Sigmoid colon (tissue), 7 donors: ENCODE results near the gene HRK. TPM values are rescaled to one million over a fixed set of nuclear protein-coding genes. Genes with fewer than 3 reads are reported as not detected.

Experiments
- DNase-seq: peaks from one replicate; pipeline ENCODE4 v3.0.0-alpha.2; 2019
- H3K27ac ChIP-seq, 4 donors: fragments of 200-600 bp; sonication (generic); one replicate each; pipeline ENCODE4 v1.5.1; 2016 to 2019; ENCODE audit warnings: mild to moderate bottlenecking in 1 of 4
- H3K27me3 ChIP-seq, 3 donors: fragments of 200-600 bp; sonication (generic); one replicate each; pipeline ENCODE4 v1.5.1; 2019; ENCODE audit warnings: mild to moderate bottlenecking in 1 of 3
- H3K36me3 ChIP-seq, 4 donors: fragments of 200-600 bp; sonication (generic); one replicate each; pipeline ENCODE4 v1.5.1; 2016 to 2019
- H3K4me1 ChIP-seq, 4 donors: fragments of 200-600 bp; sonication (generic); one replicate each; pipeline ENCODE4 v1.5.1; 2017 to 2019
- H3K4me3 ChIP-seq, 4 donors: fragments of 200-600 bp; sonication (generic); one replicate each; pipeline ENCODE4 v1.5.1; 2017 to 2019; ENCODE audit warnings: mild to moderate bottlenecking in 2 of 4, moderate library complexity in 1 of 4
- H3K9me3 ChIP-seq, 4 donors: fragments of 200-600 bp in 3 of 4; sonication (generic) in 3 of 4; one replicate each; pipeline versions ENCODE4 v1.5.1 to v1.6.1; 2013 to 2019
- CTCF ChIP-seq, 4 experiments: fragments of 450-650 bp in 3 of 4; fragments of 200-600 bp in 1 of 4; IDR thresholded peaks; one replicate each; pipeline ENCODE4 v1.5.1; 2016 to 2019; ENCODE audit warnings: antibody characterized with exemption in 4 of 4, mild to moderate bottlenecking in 3 of 4, moderate library complexity in 2 of 4
- EP300 ChIP-seq, 4 donors: sonication (generic); formaldehyde crosslinking; IDR thresholded peaks; one replicate each; pipeline ENCODE4 v1.6.1; 2017; ENCODE audit warnings: antibody characterized with exemption in 4 of 4
- POLR2A ChIP-seq, 2 donors: fragments of 450-650 bp; IDR thresholded peaks; one replicate each; pipeline ENCODE4 v1.6.1; 2016; ENCODE audit warnings: antibody characterized with exemption in 2 of 2, mild to moderate bottlenecking in 2 of 2, moderate library complexity in 2 of 2
- POLR2AphosphoS5 ChIP-seq, 4 donors: sonication (generic); formaldehyde crosslinking; IDR thresholded peaks; one replicate each; pipeline ENCODE4 v1.6.1; 2017; ENCODE audit warnings: antibody characterized with exemption in 4 of 4
- WGBS, 2 donors: extraction: QIAGEN DNeasy Blood & Tissue Kit; methylation state at CpG; one replicate each; pipeline ENCODE4 v1.1.7; 2013; 5-methylcytosine and 5-hydroxymethylcytosine counted together
- intact Hi-C: fragments of 100-400 bp; cut with DNase I; formaldehyde crosslinking; loops from one replicate; pipeline ENCODE4 v1.15.1; 2023
- polyA plus RNA-seq, 3 donors: library from polyadenylated mRNA; stranded (reverse); fragments of 200-250 nt; gene quantifications; one replicate each; pipeline ENCODE4 v1.2.3, GENCODE V29; 2013
- total RNA-seq, 4 donors: library from RNA; depleted of rRNA; stranded (reverse); fragments of >200 nt; gene quantifications; one replicate each; pipeline ENCODE4 v1.1.0, GENCODE V29; 2016
- donor health status: healthy with polysubstance abuse.
- donor health status: Bipolar disorder and iron deficiency.
- donor health status: healthy.

Gene HRK
- total and polyA plus RNA-seq, 7 donors: under 0.01 to 0.92 (median 0.19) TPM; not detected in 3

GRCh38 chr12:116835484-116835883 lies 45.8 kb downstream of the HRK start:
- no peaks in the 10 kb centered on the region for H3K9me3 ChIP-seq
- H3K27ac ChIP-seq: no peak overlapping the region
- no peaks in the 10 kb centered on the region for H3K36me3 ChIP-seq
- WGBS, 2 donors: 87 to 88% methylated on average over 1 of the region's 1 CpG
- H3K4me1 ChIP-seq: no peaks in the 10 kb centered on the region
- H3K4me3 ChIP-seq: no peak overlapping the region
- no peaks in the 10 kb centered on the region for H3K27me3 ChIP-seq
- intact Hi-C loops: no loop called here
- DNase-seq: no peak
- TF ChIP-seq POLR2A (IDR thresholded peaks at IDR 0.05): no peak
- TF ChIP-seq CTCF (IDR thresholded peaks at IDR 0.05): no peak
- no peak for TF ChIP-seq POLR2AphosphoS5 (IDR thresholded peaks at IDR 0.05)
- TF ChIP-seq EP300 (IDR thresholded peaks at IDR 0.05): no peak

GRCh38 chr12:116833474-116833873 lies 47.8 kb downstream of the HRK start:
- WGBS, 2 donors: 91% methylated on average over 10 of the region's 10 CpGs
- Histone ChIP-seq H3K9me3 (no peaks in the 10 kb centered on the region), H3K4me1 (no peaks in the 10 kb centered on the region), H3K27me3 (no peaks in the 10 kb centered on the region), H3K4me3 (no peak overlapping the region), H3K27ac (no peak overlapping the region), H3K36me3 (no peaks in the 10 kb centered on the region)
- DNase-seq: no peak
- intact Hi-C loops: no loop called here
- TF ChIP-seq POLR2A (IDR thresholded peaks at IDR 0.05) (no peak), EP300 (IDR thresholded peaks at IDR 0.05) (no peak), CTCF (IDR thresholded peaks at IDR 0.05) (no peak), POLR2AphosphoS5 (IDR thresholded peaks at IDR 0.05) (no peak)

- 21 to 62% methylated on average over 6 of the region's 6 CpGs for WGBS, 2 donors
Measured at GRCh38 chr12:116832353-116832752, 48.9 kb downstream of the HRK start.

GRCh38 chr12:116827432-116827831 lies 53.8 kb downstream of the HRK start:
- DNase-seq: no peak
- WGBS, 2 donors: 86 to 90% methylated on average over 4 of the region's 4 CpGs
- intact Hi-C loops: no loop called here
- Histone ChIP-seq H3K27ac (no peak overlapping the region), H3K27me3 (no peaks in the 10 kb centered on the region), H3K9me3 (no peaks in the 10 kb centered on the region), H3K4me1 (no peaks in the 10 kb centered on the region), H3K36me3 (no peaks in the 10 kb centered on the region), H3K4me3 (no peak overlapping the region)
- no peak for TF ChIP-seq CTCF (IDR thresholded peaks at IDR 0.05)

More at GRCh38 chr12:116832353-116832752, 48.9 kb downstream of the HRK start:
- no peaks in the 10 kb centered on the region for H3K36me3 ChIP-seq
- H3K9me3 ChIP-seq: no peaks in the 10 kb centered on the region
- TF ChIP-seq POLR2AphosphoS5 (IDR thresholded peaks at IDR 0.05) (no peak), EP300 (IDR thresholded peaks at IDR 0.05) (no peak), CTCF (IDR thresholded peaks at IDR 0.05) (no peak), POLR2A (IDR thresholded peaks at IDR 0.05) (no peak)
- no peak for DNase-seq
- no peak overlapping the region for H3K4me3 ChIP-seq
- no peaks in the 10 kb centered on the region for H3K27me3 ChIP-seq
- no peaks in the 10 kb centered on the region for H3K4me1 ChIP-seq
- intact Hi-C loops: no loop called here
- H3K27ac ChIP-seq: no peak overlapping the region

- TF ChIP-seq EP300 (IDR thresholded peaks at IDR 0.05): no peak
- TF ChIP-seq POLR2AphosphoS5 (IDR thresholded peaks at IDR 0.05): no peak
- no peak for TF ChIP-seq CTCF (IDR thresholded peaks at IDR 0.05)
- no peak for TF ChIP-seq POLR2A (IDR thresholded peaks at IDR 0.05)
Measured at GRCh38 chr12:116821291-116821690, 60.0 kb downstream of the HRK start.

More at GRCh38 chr12:116821291-116821690, 60.0 kb downstream of the HRK start:
- no peak for DNase-seq
- H3K9me3 ChIP-seq: no peaks in the 10 kb centered on the region
- WGBS, 2 donors: 79 to 86% methylated on average over 8 of the region's 8 CpGs
- peaks cover 0 to 11% (median 10%) of the 10 kb centered on the region in 4 donors for H3K4me1 ChIP-seq
- no peak overlapping the region for H3K4me3 ChIP-seq
- intact Hi-C loops: no loop called here
- no peaks in the 10 kb centered on the region for H3K36me3 ChIP-seq
- no peak overlapping the region for H3K27ac ChIP-seq
- no peaks in the 10 kb centered on the region for H3K27me3 ChIP-seq
